Muscle layer of duodenum (tissue), 2 donors: Measurements from ENCODE around the gene ERRFI1.

Source experiments
- H3K27ac ChIP-seq: one replicate; pipeline ENCODE4 v1.7.0; 2013; ENCODE audit warnings: mild to moderate bottlenecking, low read length
- H3K27me3 ChIP-seq: one replicate; pipeline ENCODE4 v1.7.0; 2013; ENCODE audit warnings: low read depth, mild to moderate bottlenecking, control low read depth, low read length
- H3K36me3 ChIP-seq, 2 donors: one replicate each; pipeline ENCODE4 v1.7.0; 2013; ENCODE audit warnings: low read length in 2 of 2, control low read depth in 1 of 2, mild to moderate bottlenecking in 1 of 2; ENCODE audit not compliant: insufficient read depth in 2 of 2, control insufficient read depth in 1 of 2
- H3K4me1 ChIP-seq, 2 donors: one replicate each; pipeline ENCODE4 v1.7.0; 2013; ENCODE audit warnings: low read length in 2 of 2, mild to moderate bottlenecking in 2 of 2, control low read depth in 1 of 2, moderate library complexity in 1 of 2; ENCODE audit not compliant: insufficient read depth in 2 of 2, control insufficient read depth in 1 of 2
- H3K4me3 ChIP-seq, 2 donors: one replicate each; pipeline ENCODE4 v1.7.0; 2013; ENCODE audit warnings: low read length in 2 of 2, low read depth in 1 of 2, mild to moderate bottlenecking in 1 of 2
- H3K9me3 ChIP-seq, 2 donors: one replicate each; pipeline ENCODE4 v1.7.0; 2013; ENCODE audit warnings: low read length in 2 of 2, control low read depth in 1 of 2, mild to moderate bottlenecking in 1 of 2; ENCODE audit not compliant: control insufficient read depth in 1 of 2
- donor health status: healthy.

Gene ERRFI1

DNA sequence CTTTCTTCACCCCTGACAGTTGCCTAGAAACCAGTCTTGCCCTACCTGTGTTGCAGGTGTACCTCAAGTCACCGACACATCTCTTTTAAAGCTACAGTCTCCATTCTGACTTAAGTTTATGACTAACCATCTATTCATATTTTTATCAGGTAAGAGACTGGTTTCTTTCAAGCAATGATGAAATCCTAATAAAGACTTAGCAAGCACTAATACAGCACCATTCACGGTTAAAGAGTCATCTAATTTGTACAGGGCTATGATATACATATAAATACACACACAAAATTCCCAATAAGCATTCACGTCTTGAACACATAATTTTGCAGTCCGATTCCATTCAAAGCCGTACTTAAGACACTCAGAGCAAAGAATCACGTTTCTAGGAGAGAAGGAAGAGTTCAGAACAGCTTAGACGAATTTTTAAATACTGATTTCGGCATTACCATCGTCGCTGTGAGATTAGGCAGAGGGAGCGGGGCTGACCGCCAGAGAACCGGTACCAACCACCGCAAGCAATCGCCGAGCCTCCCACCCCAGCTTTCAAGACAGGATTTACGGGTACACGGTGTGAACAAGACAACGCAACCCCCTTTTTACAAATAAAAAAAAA is 943 bp downstream of the ERRFI1 start:
- Histone ChIP-seq H3K4me1 (peaks cover 0 to 27% of the 10 kb centered on the region in 2 donors), H3K4me3 (peak overlapping the region; percentile 74 to 96), H3K36me3 (no peaks in the 10 kb centered on the region), H3K27ac (peak overlapping the region; percentile 89), H3K27me3 (no peaks in the 10 kb centered on the region), H3K9me3 (no peaks in the 10 kb centered on the region)

DNA sequence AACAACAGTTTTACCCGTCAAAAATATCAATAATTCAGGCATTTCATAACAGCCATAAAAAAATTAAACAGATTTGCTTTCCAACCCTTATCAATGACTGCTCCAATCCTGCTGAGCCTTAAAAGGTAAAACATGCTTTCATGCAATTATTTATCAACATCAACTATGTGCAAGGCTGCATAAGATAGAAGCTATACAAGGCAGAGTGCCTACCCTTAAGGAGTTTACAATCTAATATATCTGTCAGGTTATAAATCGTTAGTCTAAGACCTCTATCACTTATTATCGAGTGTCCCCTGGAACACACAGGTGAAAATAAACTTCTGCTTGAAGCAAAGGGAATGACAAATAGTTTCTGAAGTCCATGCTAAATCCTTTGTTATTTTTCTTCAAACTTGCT is 1.8 kb downstream of the ERRFI1 start:
- Histone ChIP-seq H3K4me3 (peak overlapping the region; percentile 74 to 96), H3K9me3 (no peaks in the 10 kb centered on the region), H3K36me3 (no peaks in the 10 kb centered on the region), H3K27me3 (no peaks in the 10 kb centered on the region), H3K27ac (no peak overlapping the region), H3K4me1 (peaks cover 0 to 31% of the 10 kb centered on the region in 2 donors)

DNA sequence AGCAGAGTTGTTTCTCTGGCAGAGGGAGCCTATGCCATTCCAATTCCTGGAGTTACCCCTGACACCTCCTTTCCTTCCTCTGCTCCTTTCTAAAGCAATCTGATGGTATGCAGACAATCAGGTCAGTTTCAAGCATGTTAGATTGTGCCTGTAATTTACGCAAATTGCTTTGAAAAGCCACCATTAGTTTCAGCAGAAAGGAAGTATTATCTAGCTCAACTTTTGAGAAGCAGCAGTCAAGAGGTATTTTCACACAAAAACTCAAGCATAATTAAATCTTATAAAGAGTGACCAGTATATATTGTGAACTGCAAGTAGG is 2.2 kb downstream of the ERRFI1 start:
- peaks cover 0 to 34% of the 10 kb centered on the region in 2 donors for H3K4me1 ChIP-seq
- H3K27me3 ChIP-seq: no peaks in the 10 kb centered on the region
- H3K4me3 ChIP-seq: peak overlapping the region; percentile 74 to 96
- no peaks in the 10 kb centered on the region for H3K36me3 ChIP-seq
- no peaks in the 10 kb centered on the region for H3K9me3 ChIP-seq
- peak overlapping the region; percentile 10 for H3K27ac ChIP-seq

DNA sequence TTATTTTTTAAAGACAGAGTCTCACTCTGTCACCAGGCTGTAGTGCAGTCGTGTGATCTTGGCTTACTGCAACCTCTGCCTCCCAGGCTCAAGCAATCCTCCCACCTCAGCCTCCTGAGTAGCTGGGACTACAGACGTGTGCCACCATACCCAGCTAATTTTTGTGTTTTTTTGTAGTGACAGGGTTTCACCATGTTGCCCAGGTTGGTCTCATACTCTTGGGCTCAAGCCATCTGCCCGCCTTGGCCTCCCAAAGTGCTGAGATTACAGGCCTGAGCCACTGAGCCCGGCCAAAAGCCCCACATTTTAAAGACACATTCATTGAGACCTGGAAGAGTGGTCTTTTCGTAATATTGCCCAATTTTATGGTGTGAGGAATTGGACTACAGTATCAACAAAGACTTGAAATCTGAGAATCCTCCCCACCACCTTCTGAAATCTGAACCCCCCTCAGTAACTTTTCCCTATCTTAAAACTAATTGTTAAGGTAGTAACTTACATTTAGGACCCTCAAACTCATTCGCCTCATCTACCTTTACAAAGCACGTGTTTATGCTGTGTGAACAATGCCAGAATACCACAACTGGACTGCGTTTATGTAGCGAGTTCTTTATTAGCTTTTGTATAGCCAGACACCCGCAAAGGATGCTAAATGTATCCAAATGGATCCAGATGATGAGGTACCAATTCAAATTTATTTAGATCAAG is 2.7 kb downstream of the ERRFI1 start:
- Histone ChIP-seq H3K4me1 (peaks cover 2 to 40% of the 10 kb centered on the region in 2 donors), H3K27me3 (no peaks in the 10 kb centered on the region), H3K27ac (peak overlapping the region; percentile 10), H3K9me3 (no peaks in the 10 kb centered on the region), H3K36me3 (no peaks in the 10 kb centered on the region), H3K4me3 (peak overlapping the region; percentile 74 to 96)

DNA sequence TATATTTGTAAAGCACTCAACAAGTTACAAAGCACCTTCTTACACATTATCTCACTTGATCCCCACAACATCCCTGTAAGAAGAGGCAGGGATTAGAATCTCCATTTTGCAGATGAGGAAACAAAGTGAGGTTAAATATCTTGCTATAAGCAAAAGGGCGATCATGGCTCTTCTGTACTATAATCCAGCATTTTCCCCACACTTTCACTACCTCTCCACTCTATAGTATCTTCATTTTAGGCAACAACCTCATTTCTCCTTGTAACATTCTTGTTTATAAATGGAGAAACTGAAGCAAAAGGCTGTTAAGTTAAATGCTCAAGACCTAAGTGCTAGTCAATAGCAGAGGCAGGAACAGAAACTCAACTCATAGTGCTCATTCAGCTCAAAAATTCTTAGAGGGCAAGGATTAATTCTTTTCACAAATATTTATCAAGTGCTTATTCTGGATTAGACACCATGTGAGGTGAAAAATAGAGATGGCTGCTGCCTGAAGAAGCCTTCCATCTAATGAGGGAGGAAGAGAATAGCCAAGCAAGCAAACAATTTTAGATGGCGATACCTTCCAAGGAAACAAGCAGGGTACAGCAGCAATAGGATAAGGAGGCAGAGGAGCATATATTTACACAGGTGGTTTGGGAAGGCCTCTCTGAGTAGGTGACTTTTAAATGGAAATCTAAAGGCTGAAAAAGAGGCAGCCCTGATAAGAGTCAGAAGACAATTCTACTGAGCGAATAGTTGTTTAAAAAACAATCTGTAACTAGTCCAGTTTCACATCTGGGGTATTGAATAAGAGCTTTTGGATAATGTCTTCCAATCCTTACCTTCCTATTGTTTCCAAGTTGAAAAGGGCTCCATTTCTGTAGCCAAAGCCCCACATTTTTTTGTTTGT is 3.5 kb downstream of the ERRFI1 start:
- no peaks in the 10 kb centered on the region for H3K27me3 ChIP-seq
- peak overlapping the region; percentile 26 to 74 for H3K4me3 ChIP-seq
- H3K9me3 ChIP-seq: no peaks in the 10 kb centered on the region
- H3K36me3 ChIP-seq: no peaks in the 10 kb centered on the region
- H3K27ac ChIP-seq: no peak overlapping the region
- H3K4me1 ChIP-seq: peaks cover 3 to 36% of the 10 kb centered on the region in 2 donors

DNA sequence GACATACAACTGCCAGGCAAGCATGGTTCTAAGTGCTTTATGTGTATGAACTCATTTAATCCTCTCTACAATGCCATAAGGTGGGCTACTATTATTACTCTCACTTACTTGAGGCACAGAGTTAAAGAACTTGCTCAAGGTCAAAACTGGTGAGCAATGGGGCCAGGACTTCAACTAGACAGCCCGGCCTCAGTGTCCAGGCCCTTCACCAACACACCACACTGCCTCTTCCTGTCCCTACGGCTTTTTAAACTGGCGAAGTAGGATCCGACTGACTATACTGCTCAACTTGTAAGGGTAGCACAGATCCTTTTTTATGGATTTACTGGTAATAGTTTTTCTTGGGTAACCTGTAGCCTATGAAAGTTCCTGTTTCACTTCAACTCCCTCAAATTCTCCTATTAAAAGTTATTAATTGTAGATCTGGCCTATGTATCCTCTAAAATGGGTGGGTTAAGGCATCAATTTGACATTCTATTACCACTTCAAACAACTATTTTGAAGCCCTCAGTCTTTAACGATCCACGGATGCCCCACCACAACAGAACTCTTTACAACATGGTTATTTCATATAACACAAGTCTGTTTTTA is 4.3 kb downstream of the ERRFI1 start:
- H3K9me3 ChIP-seq: no peaks in the 10 kb centered on the region
- peak overlapping the region in 1 of 2 donors; percentile 2 for H3K4me3 ChIP-seq
- no peak overlapping the region for H3K27ac ChIP-seq
- H3K27me3 ChIP-seq: no peaks in the 10 kb centered on the region
- H3K36me3 ChIP-seq: no peaks in the 10 kb centered on the region
- peaks cover 6 to 36% of the 10 kb centered on the region in 2 donors for H3K4me1 ChIP-seq

DNA sequence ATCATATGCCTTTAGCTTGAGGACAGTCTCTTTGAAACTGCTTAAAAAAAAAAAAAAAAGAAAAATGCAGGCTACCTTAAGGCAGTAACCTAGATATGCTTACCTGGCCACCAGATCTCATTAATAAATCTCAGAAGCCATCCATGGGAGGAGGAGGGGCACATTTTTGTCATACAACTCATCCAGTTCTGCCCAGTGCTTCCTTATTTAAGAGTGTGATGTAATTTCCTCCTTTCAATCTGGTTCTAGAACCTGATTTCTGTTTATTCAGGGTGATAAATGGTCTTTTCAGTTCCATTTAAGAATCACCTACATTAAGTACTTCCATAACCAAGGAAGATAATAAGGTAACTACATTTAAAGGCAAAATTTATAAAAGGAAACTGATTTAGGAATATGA is 6.1 kb downstream of the ERRFI1 start:
- Histone ChIP-seq H3K36me3 (peaks cover 0 to 5% of the 10 kb centered on the region in 2 donors), H3K9me3 (no peaks in the 10 kb centered on the region), H3K4me3 (no peak overlapping the region), H3K27ac (peak overlapping the region; percentile 27), H3K4me1 (peaks cover 14 to 50% of the 10 kb centered on the region in 2 donors), H3K27me3 (no peaks in the 10 kb centered on the region)

DNA sequence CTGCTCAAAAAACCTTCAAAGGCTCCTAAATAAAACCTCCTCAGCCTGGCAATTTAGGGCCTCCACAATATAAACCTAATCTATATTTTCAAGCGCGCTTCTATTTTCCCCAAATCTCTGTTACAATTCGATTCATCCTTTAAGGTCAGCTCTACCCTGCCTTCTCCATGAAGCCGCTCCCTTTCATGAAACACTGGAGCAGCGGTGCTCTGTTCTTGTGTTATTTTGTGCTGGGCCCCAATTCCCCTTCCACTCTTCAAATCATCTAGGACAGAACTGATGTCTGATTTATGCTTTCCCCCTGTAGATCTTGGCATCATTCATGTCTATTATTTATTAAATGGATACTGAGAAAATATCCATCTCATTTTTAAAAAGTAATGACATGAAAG is 6.9 kb downstream of the ERRFI1 start:
- Histone ChIP-seq H3K27me3 (no peaks in the 10 kb centered on the region), H3K4me1 (peaks cover 14 to 54% of the 10 kb centered on the region in 2 donors), H3K36me3 (peaks cover 5 to 12% of the 10 kb centered on the region in 2 donors), H3K4me3 (no peak overlapping the region), H3K27ac (no peak overlapping the region), H3K9me3 (no peaks in the 10 kb centered on the region)

DNA sequence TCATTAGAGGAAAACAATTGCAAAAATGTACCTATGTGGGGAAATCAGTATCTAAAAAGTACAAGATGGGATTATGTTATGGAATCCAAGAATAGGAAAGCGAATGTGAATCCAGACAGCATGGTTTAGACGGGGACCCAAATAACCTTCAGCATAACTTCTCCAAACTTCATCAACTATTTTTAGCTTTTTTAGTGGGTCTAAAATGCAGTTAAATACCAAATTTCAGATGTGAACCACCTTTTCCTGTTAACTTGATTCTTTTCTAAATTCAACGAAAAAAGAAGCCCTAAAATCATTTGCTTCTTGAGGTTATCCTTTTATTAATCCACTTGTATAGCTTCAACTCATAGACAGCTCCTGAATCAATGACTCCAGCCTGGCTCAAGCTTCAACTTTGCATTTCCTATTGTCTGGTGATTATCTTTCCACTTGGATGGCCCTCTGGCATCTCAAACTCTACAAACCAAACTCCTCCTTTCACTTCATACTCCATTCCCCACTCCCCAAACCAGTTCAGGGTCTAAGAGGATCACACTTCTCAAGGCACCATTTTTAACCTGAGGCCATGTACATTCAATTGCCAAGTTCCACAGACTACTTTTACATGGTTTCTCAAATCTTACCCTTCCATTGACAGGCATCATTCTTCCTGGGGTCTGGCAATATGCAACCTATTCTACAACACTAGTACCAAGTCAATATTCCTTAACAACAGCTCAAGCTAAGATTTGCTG is 7.4 kb downstream of the ERRFI1 start:
- H3K4me3 ChIP-seq: no peak overlapping the region
- no peaks in the 10 kb centered on the region for H3K27me3 ChIP-seq
- no peak overlapping the region for H3K27ac ChIP-seq
- H3K36me3 ChIP-seq: peaks cover 10 to 18% of the 10 kb centered on the region in 2 donors
- no peaks in the 10 kb centered on the region for H3K9me3 ChIP-seq
- H3K4me1 ChIP-seq: peaks cover 14 to 57% of the 10 kb centered on the region in 2 donors

DNA sequence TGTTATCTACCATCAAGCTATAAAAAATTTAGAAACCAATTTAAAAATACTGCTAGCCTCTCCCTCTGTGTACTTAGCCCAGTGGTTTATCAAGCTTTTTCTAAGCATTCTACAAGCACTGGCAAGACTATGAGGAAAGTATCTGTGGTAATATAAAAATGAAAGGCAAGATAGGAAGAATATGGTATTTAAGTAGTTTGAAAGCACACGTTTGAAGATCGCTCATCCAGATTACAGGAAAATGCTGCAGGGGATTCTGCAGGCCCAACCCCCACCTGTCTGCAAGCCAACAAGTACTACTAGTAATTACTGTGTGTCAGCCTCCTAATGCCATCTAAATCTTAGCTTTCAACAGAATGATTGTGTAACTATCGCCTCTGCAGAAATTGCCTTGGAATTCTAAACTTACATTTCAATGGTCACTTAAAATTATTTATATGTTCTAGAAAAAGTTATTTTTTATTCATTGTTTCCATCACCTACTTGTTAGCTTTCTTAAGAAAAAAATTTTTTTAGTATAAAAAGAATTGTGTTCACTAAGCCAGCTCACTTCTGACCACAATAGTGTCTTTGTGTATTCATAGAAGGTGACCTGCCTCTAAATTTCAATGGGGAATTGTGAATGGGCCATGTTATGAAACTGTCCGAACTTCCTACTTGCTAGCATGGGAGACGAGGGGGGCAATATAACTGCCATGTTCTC is 8.5 kb downstream of the ERRFI1 start:
- Histone ChIP-seq H3K4me3 (no peak overlapping the region), H3K4me1 (peaks cover 14 to 59% of the 10 kb centered on the region in 2 donors), H3K27ac (no peak overlapping the region), H3K36me3 (peaks cover 20 to 28% of the 10 kb centered on the region in 2 donors), H3K27me3 (no peaks in the 10 kb centered on the region), H3K9me3 (no peaks in the 10 kb centered on the region)
